ENCODE measurements around the gene GIN1. TPM values are rescaled to one million over a fixed set of nuclear protein-coding genes. Genes with fewer than 3 reads are reported as not detected.
"Not testable (repeated sequence)": the region's sequence is repeated elsewhere in the genome, so short reads cannot be mapped to it uniquely, and the experiment has no call there.

The GIN1 gene
- total and polyA plus RNA-seq, 2 donors (not counting 1 experiment from before 2014, with no cell fraction given) = 4.0 to 7.6 TPM

DNA sequence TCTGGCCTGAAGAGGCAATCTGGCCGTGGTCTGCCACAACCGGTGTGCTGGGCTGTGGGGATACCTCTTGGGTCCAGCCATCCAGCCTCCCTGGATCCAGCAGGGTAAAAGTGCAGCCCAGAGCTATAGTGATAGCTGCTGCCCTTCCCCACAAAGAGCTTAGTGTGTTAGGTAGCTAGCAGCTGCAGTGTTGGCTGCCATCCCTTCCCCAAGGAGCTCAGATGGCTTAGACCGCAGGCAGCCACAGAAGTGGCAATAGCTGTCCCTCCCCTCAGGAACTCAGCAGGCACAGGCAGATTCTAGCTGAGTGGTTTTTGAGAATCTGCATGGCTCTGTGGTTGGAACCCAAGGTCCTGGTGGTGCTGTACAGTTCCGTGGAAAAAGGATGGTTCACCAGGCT is 40.1 kb downstream of the GIN1 start:
- Histone ChIP-seq H3K9me3 (ENCODE audit: control insufficient read depth, insufficient read depth, low read depth, low read length) (no peaks in the 10 kb centered on the region), H3K36me3 (ENCODE audit: control insufficient read depth, insufficient read depth, low read length) (no peaks in the 10 kb centered on the region), H3K79me2 (ENCODE audit: control insufficient read depth, insufficient read depth, low read length) (no peaks in the 10 kb centered on the region), H3K4me2 (ENCODE audit: extremely low read depth, insufficient read depth, low read length) (no peak overlapping the region), H3K4me1 (ENCODE audit: control insufficient read depth, extremely low read depth, insufficient read depth, low read length) (no peaks in the 10 kb centered on the region), H3K27me3 (ENCODE audit: control insufficient read depth, insufficient read depth, low read length) (no peaks in the 10 kb centered on the region), H3K27ac (ENCODE audit: insufficient read depth, low read length) (no peak overlapping the region), H4K20me1 (ENCODE audit: control insufficient read depth, extremely low read depth, insufficient read depth, low read length) (no peaks in the 10 kb centered on the region), H3K4me3 (replicated peaks in 1 of 4; ENCODE audit: control extremely low read depth in 1 of 4, insufficient read depth in 1 of 4, low read depth in 3 of 4, low read length in 4 of 4) (no peak overlapping the region), H3K9ac (ENCODE audit: insufficient read depth, low read length) (no peak overlapping the region), H2AFZ (ENCODE audit: low read length) (no peak overlapping the region)
- TF ChIP-seq CTCF (conservative IDR thresholded peaks at IDR 0.05 in 1 of 2, IDR thresholded peaks at IDR 0.05 in 1 of 2; ENCODE audit: low read depth in 1 of 2, low read length in 2 of 2) (no peak), EZH2 (IDR thresholded peaks at IDR 0.05; ENCODE audit: low read length, missing control alignments) (no peak)
- DNase-seq (ENCODE audit: low read depth in 2 of 2) = no peak

- DNase-seq (ENCODE audit: low read depth in 2 of 2) = no peak
- H3K4me2 ChIP-seq (ENCODE audit: extremely low read depth, insufficient read depth, low read length) = no peak overlapping the region
- H3K4me1 ChIP-seq (ENCODE audit: control insufficient read depth, extremely low read depth, insufficient read depth, low read length) = no peaks in the 10 kb centered on the region
- no peak overlapping the region for H3K4me3 ChIP-seq (replicated peaks in 1 of 4; ENCODE audit: control extremely low read depth in 1 of 4, insufficient read depth in 1 of 4, low read depth in 3 of 4, low read length in 4 of 4)
- TF ChIP-seq CTCF (conservative IDR thresholded peaks at IDR 0.05 in 1 of 2, IDR thresholded peaks at IDR 0.05 in 1 of 2; ENCODE audit: low read depth in 1 of 2, low read length in 2 of 2) (no peak), EZH2 (IDR thresholded peaks at IDR 0.05; ENCODE audit: low read length, missing control alignments) (no peak)
- H3K79me2 ChIP-seq (ENCODE audit: control insufficient read depth, insufficient read depth, low read length) = no peaks in the 10 kb centered on the region
- no peak overlapping the region for H3K9ac ChIP-seq (ENCODE audit: insufficient read depth, low read length)
- no peaks in the 10 kb centered on the region for H3K36me3 ChIP-seq (ENCODE audit: control insufficient read depth, insufficient read depth, low read length)
- H3K27me3 ChIP-seq (ENCODE audit: control insufficient read depth, insufficient read depth, low read length) = no peaks in the 10 kb centered on the region
- no peaks in the 10 kb centered on the region for H3K9me3 ChIP-seq (ENCODE audit: control insufficient read depth, insufficient read depth, low read depth, low read length)
- no peak overlapping the region for H3K27ac ChIP-seq (ENCODE audit: insufficient read depth, low read length)
- no peaks in the 10 kb centered on the region for H4K20me1 ChIP-seq (ENCODE audit: control insufficient read depth, extremely low read depth, insufficient read depth, low read length)
- H2AFZ ChIP-seq (ENCODE audit: low read length) = no peak overlapping the region
Observed at GRCh38 chr5:103075442-103075841, 44.5 kb downstream of the GIN1 start.

DNA sequence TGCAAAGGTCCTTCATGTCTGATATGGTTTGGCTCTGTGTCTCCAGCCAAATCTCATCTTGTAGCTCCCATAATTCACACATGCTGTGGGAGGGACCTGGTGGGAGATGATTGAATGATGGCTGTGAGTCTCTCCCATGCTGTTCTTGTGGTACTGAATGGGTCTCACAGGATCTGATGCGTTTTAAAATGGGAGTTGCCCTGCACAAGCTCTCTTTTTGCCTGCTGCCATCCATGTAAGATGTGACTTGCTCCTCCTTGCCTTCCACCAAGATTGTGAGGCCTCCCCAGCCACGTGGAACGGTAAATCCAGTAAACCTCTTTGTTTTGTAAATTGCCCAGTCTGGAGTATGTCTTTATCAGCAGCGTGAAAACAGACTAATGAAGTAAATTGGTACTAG is 46.4 kb downstream of the GIN1 start:
- H3K9ac ChIP-seq (ENCODE audit: insufficient read depth, low read length); H3K4me1 ChIP-seq (ENCODE audit: control insufficient read depth, extremely low read depth, insufficient read depth, low read length); H2AFZ ChIP-seq (ENCODE audit: low read length); DNase-seq (ENCODE audit: low read depth in 2 of 2); H3K27me3 ChIP-seq (ENCODE audit: control insufficient read depth, insufficient read depth, low read length); H4K20me1 ChIP-seq (ENCODE audit: control insufficient read depth, extremely low read depth, insufficient read depth, low read length); H3K79me2 ChIP-seq (ENCODE audit: control insufficient read depth, insufficient read depth, low read length); H3K27ac ChIP-seq (ENCODE audit: insufficient read depth, low read length); H3K4me3 ChIP-seq (replicated peaks in 1 of 4; ENCODE audit: control extremely low read depth in 1 of 4, insufficient read depth in 1 of 4, low read depth in 3 of 4, low read length in 4 of 4); H3K36me3 ChIP-seq (ENCODE audit: control insufficient read depth, insufficient read depth, low read length); H3K9me3 ChIP-seq (ENCODE audit: control insufficient read depth, insufficient read depth, low read depth, low read length); H3K4me2 ChIP-seq (ENCODE audit: extremely low read depth, insufficient read depth, low read length): not testable (repeated sequence)
